Activated CD4-positive, alpha-beta T cell treated with anti-CD3 and anti-CD28 coated beads, Interleukin-2, Interleukin-4, amounts not matched to agents 100 ng/mL and 50 ng/mL, durations not matched to agents 16 hours and 8 hours (primary cell): ENCODE measurements around the gene GABBR2.

Source experiments
- DNase-seq: peaks from one replicate; pipeline ENCODE4 v3.0.0-alpha.2; 2020; ENCODE audit warnings: low spot score

Gene GABBR2

GRCh38 chr9:98342098-98342819 lies 366.5 kb downstream of the GABBR2 start:
- DNase-seq, result no peak

- DNase-seq, result no peak
These were observed 367.3 kb downstream of the GABBR2 start for GRCh38 chr9:98341157-98342097.

- no peak for DNase-seq
These were observed 368.5 kb downstream of the GABBR2 start for GRCh38 chr9:98339987-98340800.

GRCh38 chr9:98335661-98336060 lies 373.1 kb downstream of the GABBR2 start:
- DNase-seq, result no peak

DNA sequence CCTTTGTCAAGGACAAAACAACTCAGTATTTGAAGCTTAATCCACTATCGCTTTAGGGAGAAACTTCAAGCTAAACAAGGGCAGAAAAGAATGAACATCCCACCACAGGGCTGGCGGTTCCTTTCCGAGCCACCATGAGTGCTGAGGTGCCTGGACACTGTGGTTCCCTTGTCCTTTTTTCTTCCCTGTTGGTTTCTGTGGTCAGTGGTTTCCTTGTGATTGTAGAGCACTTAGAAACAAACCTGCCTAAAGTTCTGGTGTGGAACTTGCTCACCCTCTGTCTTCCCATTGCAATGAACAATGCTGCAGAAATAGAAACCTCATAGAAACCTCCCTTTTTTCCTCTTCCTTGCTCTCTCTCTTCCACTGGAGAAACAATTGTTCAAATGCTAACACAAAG lies 373.9 kb downstream of the GABBR2 start:
- no peak for DNase-seq

- no peak for DNase-seq
These were observed 374.8 kb downstream of the GABBR2 start for GRCh38 chr9:98333703-98334582.

- no peak for DNase-seq
These were observed 376.3 kb downstream of the GABBR2 start for GRCh38 chr9:98332405-98332831.

GRCh38 chr9:98331536-98332259 lies 377.0 kb downstream of the GABBR2 start:
- DNase-seq, result no peak

GRCh38 chr9:98330831-98331230 lies 377.9 kb downstream of the GABBR2 start:
- no peak for DNase-seq

- no peak for DNase-seq
These were observed 378.8 kb downstream of the GABBR2 start for GRCh38 chr9:98329904-98330303.

GRCh38 chr9:98329281-98329680 lies 379.5 kb downstream of the GABBR2 start:
- no peak for DNase-seq

GRCh38 chr9:98328770-98329169 lies 380.0 kb downstream of the GABBR2 start:
- no peak for DNase-seq

DNA sequence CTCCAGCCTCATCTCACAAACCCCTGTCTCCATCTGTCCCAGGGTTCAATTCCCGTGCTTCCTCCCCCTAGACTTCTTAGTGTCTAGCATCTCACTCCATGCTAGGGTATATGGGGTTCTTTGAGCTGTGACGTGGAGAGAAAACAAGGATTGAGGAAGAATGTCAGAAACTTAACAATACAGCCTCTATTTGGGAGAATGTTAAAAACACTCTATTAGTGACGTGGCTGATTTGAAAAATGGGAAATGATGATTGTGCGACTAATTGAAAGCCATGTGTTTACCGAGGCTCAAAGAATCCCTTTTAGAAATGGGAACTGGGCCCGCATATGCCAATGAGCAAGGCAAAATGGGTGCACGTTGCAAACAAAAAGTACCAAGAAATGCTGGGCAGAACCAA lies 380.6 kb downstream of the GABBR2 start:
- DNase-seq, result no peak

DNA sequence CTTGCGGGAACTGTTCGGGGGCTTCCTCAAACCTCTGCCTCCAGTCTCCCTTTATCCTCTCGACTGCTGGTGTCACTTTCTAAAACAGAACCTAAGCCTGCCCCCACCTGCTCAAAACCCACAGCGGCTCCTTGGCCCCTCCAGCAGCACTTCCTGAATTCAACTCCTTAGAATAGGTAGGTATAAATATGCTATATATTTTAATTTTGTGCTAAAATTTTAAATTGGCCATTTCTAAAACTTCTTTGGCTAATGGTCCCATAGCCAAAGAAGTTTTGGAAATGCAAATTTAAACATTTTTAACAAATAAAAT lies 381.5 kb downstream of the GABBR2 start:
- DNase-seq, result no peak

DNA sequence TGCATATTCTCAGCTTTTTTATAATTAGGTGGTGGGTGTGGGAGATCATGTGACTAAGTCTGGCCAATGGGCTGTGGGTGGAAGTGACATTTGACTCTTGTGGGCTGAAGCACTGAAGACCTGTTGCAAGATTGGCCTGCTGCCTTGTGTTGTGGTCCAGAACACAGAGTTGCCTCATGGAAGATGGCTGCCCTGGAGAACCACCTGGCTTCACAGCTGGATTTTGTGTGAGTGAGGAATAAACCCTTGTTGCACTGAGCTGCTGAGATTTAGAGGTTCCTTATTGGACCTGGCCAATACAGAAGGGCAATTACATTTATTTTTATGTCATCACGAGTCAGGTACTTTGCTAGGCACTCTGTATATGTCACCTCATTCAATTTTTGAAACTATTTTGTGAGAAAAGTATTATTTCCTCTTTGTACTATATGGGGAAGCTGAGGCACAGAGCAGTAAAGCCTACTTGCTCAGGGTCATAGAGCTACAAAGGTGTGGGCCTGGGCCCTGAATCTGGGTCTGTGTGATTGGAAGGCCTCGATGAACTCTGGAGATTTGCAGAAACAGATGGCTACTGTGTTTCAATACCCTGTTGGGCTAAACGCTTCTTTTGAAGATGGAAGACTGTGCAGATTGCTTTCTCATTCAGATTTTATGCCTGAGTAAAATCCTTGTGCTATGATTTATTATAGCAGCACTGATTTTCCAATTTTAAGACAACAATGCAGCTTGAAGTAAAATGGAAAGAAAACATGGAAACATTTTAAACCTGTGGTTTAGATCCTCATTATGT lies 382.1 kb downstream of the GABBR2 start:
- no peak for DNase-seq

- DNase-seq, result no peak
These were observed 383.9 kb downstream of the GABBR2 start for GRCh38 chr9:98324801-98325200.

GRCh38 chr9:98323831-98324135 lies 385.0 kb downstream of the GABBR2 start:
- no peak for DNase-seq

GRCh38 chr9:98323051-98323830 lies 385.5 kb downstream of the GABBR2 start:
- DNase-seq, result no peak

GRCh38 chr9:98321269-98321668 lies 387.5 kb downstream of the GABBR2 start:
- DNase-seq, result no peak
